A549 treated with GW870086 at 1 μM for 4 hours (cell line): ENCODE data around the gene ZNF770. TPM values are rescaled to one million over a fixed set of nuclear protein-coding genes. Genes with fewer than 3 reads are reported as not detected.

ENCODE experiments used
- total RNA-seq: library from RNA; stranded (reverse); fragments of 200-300 nt; extraction: Qiagen RNA extraction; gene quantifications from 5 replicates; pipeline ENCODE4 v1.2.3, GENCODE V29; 2022; ENCODE audit warnings: low read depth

ZNF770 gene
- total RNA-seq = 12.2 to 18.6 TPM (median 16.0 TPM) in 5 replicates

GRCh38 chr15:34988027-34988902 lies at the start of gene ZNF770:
TSS of gene ZNF770 (minus strand) at chr15:34988287. CDS start at chr15:34983434, 4,853 bp downstream.

GRCh38 chr15:34969340-34970097 lies 18.6 kb downstream of the ZNF770 start, which contains the start of gene AQR:
TSS of gene AQR (minus strand) at chr15:34969742. CDS start at chr15:34969613, 129 bp downstream.

Other genes starting within 250 kb of the ZNF770 start
- not detected in 5 replicates for gene GJD2, start 233.3 kb downstream of the ZNF770 start, total RNA-seq
- 0.10 to 0.27 TPM (median 0.16 TPM) in 4 of 5 replicates, not detected in the other for gene ACTC1, start 192.7 kb downstream of the ZNF770 start, total RNA-seq
- gene AQR, start 18.5 kb downstream of the ZNF770 start, total RNA-seq = 23.9 to 34.9 TPM (median 34.4 TPM) in 5 replicates
- gene NANOGP8, start 97.0 kb upstream of the ZNF770 start, total RNA-seq = not detected in 5 replicates